Caco-2 (cell line): ENCODE results near the gene TLE5. TPM values are rescaled to one million over a fixed set of nuclear protein-coding genes. Genes with fewer than 3 reads are reported as not detected.
A peak's percentile ranks its signal among the peaks of the same experiment; 100 is the strongest.

ENCODE experiments used
- BruUV-seq: library from RNA; stranded (reverse); fragments of 400-500 nt; replicated peaks from 2 replicates; lab custom pipeline; 2021; lab: Mats Ljungman, UMichigan
- CTCF ChIA-PET: fragments of 300-600 bp; sonication (Branson Sonifier 250); formaldehyde crosslinking; loops from one replicate; lab custom pipeline; 2022; ENCODE audit warnings: antibody characterized with exemption; lab: Charles Lee
- POLR2A ChIA-PET: fragments of 300-600 bp; sonication (Branson Sonifier 250); formaldehyde crosslinking; loops from one replicate; lab custom pipeline; 2022; ENCODE audit warnings: antibody characterized with exemption; lab: Charles Lee
- DNase-seq, 2 experiments: peaks; one replicate each; pipeline versions ENCODE4 v3.0.0 to v3.0.0-alpha.2; 2020 to 2022
- H3K27me3 ChIP-seq: replicated peaks from 2 replicates; pipeline ENCODE4 v1.6.0; 2011; ENCODE audit warnings: low read length; ENCODE audit not compliant: control insufficient read depth, insufficient read depth
- H3K36me3 ChIP-seq: 2 replicates; pipeline ENCODE4 v1.5.1; 2011; ENCODE audit warnings: low read length; ENCODE audit not compliant: control insufficient read depth, insufficient read depth
- H3K4me1 ChIP-seq: fragments of 250-450 bp; sonication (Bioruptor Pico); 2 replicates; pipeline ENCODE4 v1.5.1; 2020; ENCODE audit warnings: mild to moderate bottlenecking
- H3K4me3 ChIP-seq: 2 replicates; pipeline ENCODE4 v1.5.1; 2011; ENCODE audit warnings: low read depth, mild to moderate bottlenecking, control low read depth, low read length
- H3K9me3 ChIP-seq: fragments of 250-450 bp; sonication (Bioruptor Pico); 2 replicates; pipeline ENCODE4 v1.5.1; 2020; ENCODE audit warnings: mild to moderate bottlenecking, moderate library complexity
- H3K27ac Mint-ChIP-seq: one replicate; pipeline ENCODE4 v1.8.0; 2022; ENCODE audit warnings: mixed read lengths; ENCODE audit not compliant: unreplicated experiment
- H3K27me3 Mint-ChIP-seq: one replicate; pipeline ENCODE4 v1.8.0; 2022; ENCODE audit warnings: mixed read lengths; ENCODE audit not compliant: insufficient read depth, unreplicated experiment
- H3K36me3 Mint-ChIP-seq: one replicate; pipeline ENCODE4 v1.8.0; 2022; ENCODE audit warnings: mild to moderate bottlenecking, mixed read lengths; ENCODE audit not compliant: insufficient read depth, unreplicated experiment
- H3K4me1 Mint-ChIP-seq: one replicate; pipeline ENCODE4 v1.8.0; 2022; ENCODE audit warnings: low read depth, mixed read lengths; ENCODE audit not compliant: unreplicated experiment
- H3K4me3 Mint-ChIP-seq: one replicate; pipeline ENCODE4 v1.8.0; 2022; ENCODE audit warnings: mild to moderate bottlenecking, moderate library complexity, mixed read lengths; ENCODE audit not compliant: unreplicated experiment
- H3K9me3 Mint-ChIP-seq: one replicate; pipeline ENCODE4 v1.8.0; 2022; ENCODE audit warnings: mixed read lengths; ENCODE audit not compliant: unreplicated experiment
- intact Hi-C: fragments of 100-400 bp; cut with micrococcal nuclease; formaldehyde crosslinking; loops from one replicate; pipeline ENCODE4 v1.10.0; 2022; ENCODE audit not compliant: unreplicated experiment
- total RNA-seq: library from RNA; stranded (reverse); gene quantifications from 2 replicates; pipeline ENCODE4 v1.2.3, GENCODE V29; 2022
- TF ChIP-seq, protein P1 (sequence below), 2 experiments: fragments of 200-600 bp in 1 of 2; IDR thresholded peaks; 1 replicate in 1 of 2; 2 replicates in 1 of 2; pipeline versions ENCODE4 v1.5.1 to v1.8.0; 2011 to 2022; ENCODE audit warnings: antibody characterized with exemption in 1 of 2, control low read depth in 1 of 2, inconsistent platforms in 1 of 2, low read depth in 1 of 2, low read length in 1 of 2, mild to moderate bottlenecking in 1 of 2, moderate library complexity in 1 of 2; ENCODE audit not compliant: insufficient read depth in 1 of 2, severe bottlenecking in 1 of 2, unreplicated experiment in 1 of 2

The TLE5 gene
- total RNA-seq, 1 experiment from 2014 or later, result 132 TPM

GRCh38 chr19:3098141-3098514, 35.8 kb upstream of the TLE5 start:
- BruUV-seq, result no TSS peak
- CTCF ChIA-PET, result no interaction called here

GRCh38 chr19:3097442-3097871, 35.2 kb upstream of the TLE5 start:
- H3K27ac Mint-ChIP-seq, result no peak overlapping the region
- no peaks in the 10 kb centered on the region for H3K4me1 Mint-ChIP-seq
- Histone ChIP-seq H3K4me3 (peak overlapping the region; percentile 99), H3K36me3 (no peaks in the 10 kb centered on the region), H3K9me3 (no peaks in the 10 kb centered on the region), H3K27me3 (no peaks in the 10 kb centered on the region), H3K4me1 (peaks cover 31% of the 10 kb centered on the region)
- intact Hi-C loops, result no loop called here
- TF ChIP-seq, protein P1, sequence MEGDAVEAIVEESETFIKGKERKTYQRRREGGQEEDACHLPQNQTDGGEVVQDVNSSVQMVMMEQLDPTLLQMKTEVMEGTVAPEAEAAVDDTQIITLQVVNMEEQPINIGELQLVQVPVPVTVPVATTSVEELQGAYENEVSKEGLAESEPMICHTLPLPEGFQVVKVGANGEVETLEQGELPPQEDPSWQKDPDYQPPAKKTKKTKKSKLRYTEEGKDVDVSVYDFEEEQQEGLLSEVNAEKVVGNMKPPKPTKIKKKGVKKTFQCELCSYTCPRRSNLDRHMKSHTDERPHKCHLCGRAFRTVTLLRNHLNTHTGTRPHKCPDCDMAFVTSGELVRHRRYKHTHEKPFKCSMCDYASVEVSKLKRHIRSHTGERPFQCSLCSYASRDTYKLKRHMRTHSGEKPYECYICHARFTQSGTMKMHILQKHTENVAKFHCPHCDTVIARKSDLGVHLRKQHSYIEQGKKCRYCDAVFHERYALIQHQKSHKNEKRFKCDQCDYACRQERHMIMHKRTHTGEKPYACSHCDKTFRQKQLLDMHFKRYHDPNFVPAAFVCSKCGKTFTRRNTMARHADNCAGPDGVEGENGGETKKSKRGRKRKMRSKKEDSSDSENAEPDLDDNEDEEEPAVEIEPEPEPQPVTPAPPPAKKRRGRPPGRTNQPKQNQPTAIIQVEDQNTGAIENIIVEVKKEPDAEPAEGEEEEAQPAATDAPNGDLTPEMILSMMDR (IDR thresholded peaks at IDR 0.05; ENCODE audit: insufficient read depth in 1 of 2, low read depth in 1 of 2, low read length in 1 of 2, severe bottlenecking in 1 of 2, unreplicated experiment in 1 of 2), result no peak
- no peak for DNase-seq
- peak overlapping the region; percentile 9 for H3K4me3 Mint-ChIP-seq
- H3K9me3 Mint-ChIP-seq, result no peaks in the 10 kb centered on the region
- no TSS peak for BruUV-seq
- no peaks in the 10 kb centered on the region for H3K27me3 Mint-ChIP-seq
- ChIA-PET POLR2A (no interaction called here), CTCF (no interaction called here)
- H3K36me3 Mint-ChIP-seq, result no peaks in the 10 kb centered on the region

More at GRCh38 chr19:3098141-3098514, 35.8 kb upstream of the TLE5 start:
- no peak for DNase-seq
- Mint-ChIP-seq H3K27ac (no peak overlapping the region), H3K36me3 (no peaks in the 10 kb centered on the region), H3K4me1 (no peaks in the 10 kb centered on the region), H3K4me3 (no peak overlapping the region), H3K27me3 (no peaks in the 10 kb centered on the region), H3K9me3 (no peaks in the 10 kb centered on the region)
- H3K27me3 ChIP-seq, result no peaks in the 10 kb centered on the region
- H3K4me3 ChIP-seq, result no peak overlapping the region
- POLR2A ChIA-PET, result no interaction called here
- no peaks in the 10 kb centered on the region for H3K9me3 ChIP-seq
- no peaks in the 10 kb centered on the region for H3K36me3 ChIP-seq
- TF ChIP-seq, protein P1 (IDR thresholded peaks at IDR 0.05; ENCODE audit: insufficient read depth in 1 of 2, low read depth in 1 of 2, low read length in 1 of 2, severe bottlenecking in 1 of 2, unreplicated experiment in 1 of 2), result no peak
- intact Hi-C loops, result no loop called here
- peaks cover 31% of the 10 kb centered on the region for H3K4me1 ChIP-seq

DNA sequence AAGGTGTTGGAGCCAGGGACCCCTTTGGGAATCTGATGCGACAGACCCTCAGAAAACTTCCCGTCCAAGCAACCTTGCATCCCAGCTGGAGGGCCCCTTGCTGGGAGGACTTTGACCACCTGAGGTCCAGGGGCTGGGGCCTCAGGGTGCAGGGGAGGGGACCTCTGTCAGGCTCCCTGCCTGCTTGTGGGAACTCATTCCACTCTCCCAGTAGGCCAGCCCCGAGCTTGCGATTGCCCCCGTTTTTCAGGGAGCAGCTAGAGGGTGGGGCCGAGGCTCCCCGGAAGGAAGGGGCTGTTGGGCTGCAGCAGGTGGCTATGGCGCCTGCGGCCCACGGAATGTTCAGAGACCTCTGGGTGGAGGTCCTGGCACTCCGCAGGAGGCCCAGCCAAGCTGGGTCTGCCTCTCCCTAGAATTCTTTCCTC, 34.6 kb upstream of the TLE5 start:
- H3K9me3 ChIP-seq, result no peaks in the 10 kb centered on the region
- POLR2A ChIA-PET, result no interaction called here
- H3K4me3 Mint-ChIP-seq, result peak overlapping the region; percentile 87

More for the DNA sequence above, 34.6 kb upstream of the TLE5 start:
- CTCF ChIA-PET, result interaction anchor here (0.6 kb wide), 2 partner anchors 35 to 321 kb away, joined by 3 to 7 read pairs; no protein-coding TSS in a partner anchor
- no peaks in the 10 kb centered on the region for H3K4me1 Mint-ChIP-seq
- no peaks in the 10 kb centered on the region for H3K27me3 Mint-ChIP-seq
- H3K36me3 Mint-ChIP-seq, result no peaks in the 10 kb centered on the region
- intact Hi-C loops, result no loop called here
- no peaks in the 10 kb centered on the region for H3K27me3 ChIP-seq
- BruUV-seq, result no TSS peak
- peak; percentile 61 to 67 for DNase-seq
- H3K9me3 Mint-ChIP-seq, result no peaks in the 10 kb centered on the region
- TF ChIP-seq, protein P1 (IDR thresholded peaks at IDR 0.05; ENCODE audit: insufficient read depth in 1 of 2, low read depth in 1 of 2, low read length in 1 of 2, severe bottlenecking in 1 of 2, unreplicated experiment in 1 of 2), result no peak
- peaks cover 31% of the 10 kb centered on the region for H3K4me1 ChIP-seq
- H3K27ac Mint-ChIP-seq, result no peak overlapping the region
- no peaks in the 10 kb centered on the region for H3K36me3 ChIP-seq
- H3K4me3 ChIP-seq, result peak overlapping the region; percentile 99
